CD4-positive, alpha-beta T cell treated with Interleukin-17A for 4 hours (primary cell): ENCODE measurements around the gene NSD1.
A peak's percentile ranks its signal among the peaks of the same experiment; 100 is the strongest.
"Not testable (repeated sequence)": the region's sequence is repeated elsewhere in the genome, so short reads cannot be mapped to it uniquely, and the experiment has no call there.

Source experiments
- DNase-seq: peaks from one replicate; pipeline ENCODE4 v3.0.0-alpha.2; 2020; ENCODE audit warnings: mixed read lengths

Gene NSD1

DNA sequence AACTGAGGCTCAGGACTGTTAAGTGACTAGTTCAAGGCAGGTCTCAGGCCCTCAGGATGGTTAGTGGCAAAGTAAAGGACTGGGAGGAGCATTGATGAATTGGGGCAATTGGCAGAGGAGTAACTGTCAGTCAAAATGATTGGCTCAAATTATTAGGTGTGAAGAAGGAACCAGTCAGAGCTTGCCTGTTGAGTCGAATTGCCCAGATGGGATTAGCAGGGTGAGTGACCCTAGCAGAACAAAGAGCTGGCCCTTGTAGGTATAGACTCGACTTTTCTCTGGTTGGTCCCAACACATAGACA is 2.6 kb upstream of the NSD1 start:
- no peak for DNase-seq

DNA sequence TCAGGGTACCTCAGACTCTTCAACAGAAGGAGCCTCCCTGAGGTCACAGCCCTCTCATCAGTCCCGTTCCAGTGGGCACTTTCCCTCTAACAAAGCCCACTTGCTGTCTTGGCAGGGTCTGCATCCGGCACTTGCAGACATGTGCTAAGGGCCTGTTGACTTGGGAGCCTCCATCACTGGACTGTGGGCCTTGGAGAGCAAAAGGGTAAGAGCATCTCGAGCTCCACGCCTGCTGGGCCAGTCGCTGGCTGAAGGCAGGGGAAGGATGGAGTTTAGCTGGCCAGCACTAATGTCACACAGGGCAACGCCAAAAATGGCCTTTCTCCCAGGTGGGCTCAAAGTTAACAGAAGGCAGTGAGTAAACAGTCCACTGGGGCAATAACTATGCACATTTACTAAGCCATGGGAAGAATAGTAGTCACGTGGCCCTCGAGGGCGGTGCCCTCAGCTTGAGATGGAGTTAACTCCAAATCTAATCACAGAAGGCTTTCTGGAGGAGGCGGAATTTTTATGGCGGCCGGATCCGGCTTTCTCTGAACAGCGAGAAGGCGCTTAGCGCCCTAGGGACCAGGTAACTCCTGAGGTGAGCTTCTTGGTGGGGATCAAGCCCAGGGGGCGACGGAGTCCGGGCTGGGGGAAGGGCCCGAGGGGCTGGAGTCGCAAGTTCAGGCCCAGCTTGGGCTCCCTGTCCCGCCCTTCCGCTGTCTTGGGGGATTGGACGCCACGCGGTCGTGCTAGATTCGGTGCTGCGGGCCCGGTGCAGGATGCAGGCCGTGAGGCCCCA is 2.0 kb upstream of the NSD1 start:
- peak; percentile 20 for DNase-seq

DNA sequence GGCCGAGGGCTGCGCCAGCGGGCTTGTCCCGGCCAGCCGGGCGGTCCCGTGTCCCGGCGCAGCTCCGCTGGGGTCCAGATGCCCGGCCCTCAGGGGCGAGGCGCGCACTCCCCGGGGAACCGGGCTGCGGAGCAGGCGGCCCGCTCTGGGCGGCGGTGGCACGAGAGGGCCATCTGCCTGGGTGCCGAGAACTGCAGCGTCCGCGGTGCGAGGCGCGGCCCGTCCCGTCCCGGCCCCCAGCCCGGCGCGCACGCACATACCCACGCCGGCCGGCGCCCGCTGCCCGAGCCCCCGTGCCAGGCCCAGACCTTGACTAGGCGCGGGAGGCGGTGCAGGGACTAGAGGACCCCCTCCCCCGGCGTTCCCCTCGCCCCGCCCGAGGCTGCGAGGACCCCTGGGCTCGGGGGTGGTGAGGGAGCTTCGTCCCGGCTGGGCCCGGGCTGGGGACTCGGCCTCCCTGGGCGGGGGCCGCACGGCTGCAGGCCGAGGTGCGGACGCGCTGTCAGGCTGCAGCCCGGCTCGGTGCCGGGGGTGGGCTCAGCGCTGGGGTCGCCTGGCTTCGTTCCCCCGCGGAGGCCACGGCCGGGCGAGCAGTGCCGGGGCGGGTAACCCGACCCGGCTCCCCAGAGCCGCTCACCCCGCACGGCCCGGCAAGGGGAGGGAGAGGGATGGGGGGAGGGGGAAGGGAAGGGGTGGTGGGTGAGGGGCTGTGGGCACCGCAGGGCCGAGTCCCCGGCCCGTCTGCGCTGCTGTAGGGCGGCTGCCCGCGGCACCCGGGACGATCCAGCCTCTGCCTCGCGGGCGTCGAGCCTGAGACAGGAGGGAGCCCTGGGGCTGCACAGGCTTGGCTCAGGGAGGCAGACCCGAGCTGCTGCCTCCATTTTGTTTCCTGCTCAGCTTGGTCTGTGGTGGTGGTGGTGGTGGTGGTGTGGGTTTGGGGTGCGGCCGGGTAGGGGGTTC is 1.2 kb upstream of the NSD1 start:
- DNase-seq = peak; percentile 55

DNA sequence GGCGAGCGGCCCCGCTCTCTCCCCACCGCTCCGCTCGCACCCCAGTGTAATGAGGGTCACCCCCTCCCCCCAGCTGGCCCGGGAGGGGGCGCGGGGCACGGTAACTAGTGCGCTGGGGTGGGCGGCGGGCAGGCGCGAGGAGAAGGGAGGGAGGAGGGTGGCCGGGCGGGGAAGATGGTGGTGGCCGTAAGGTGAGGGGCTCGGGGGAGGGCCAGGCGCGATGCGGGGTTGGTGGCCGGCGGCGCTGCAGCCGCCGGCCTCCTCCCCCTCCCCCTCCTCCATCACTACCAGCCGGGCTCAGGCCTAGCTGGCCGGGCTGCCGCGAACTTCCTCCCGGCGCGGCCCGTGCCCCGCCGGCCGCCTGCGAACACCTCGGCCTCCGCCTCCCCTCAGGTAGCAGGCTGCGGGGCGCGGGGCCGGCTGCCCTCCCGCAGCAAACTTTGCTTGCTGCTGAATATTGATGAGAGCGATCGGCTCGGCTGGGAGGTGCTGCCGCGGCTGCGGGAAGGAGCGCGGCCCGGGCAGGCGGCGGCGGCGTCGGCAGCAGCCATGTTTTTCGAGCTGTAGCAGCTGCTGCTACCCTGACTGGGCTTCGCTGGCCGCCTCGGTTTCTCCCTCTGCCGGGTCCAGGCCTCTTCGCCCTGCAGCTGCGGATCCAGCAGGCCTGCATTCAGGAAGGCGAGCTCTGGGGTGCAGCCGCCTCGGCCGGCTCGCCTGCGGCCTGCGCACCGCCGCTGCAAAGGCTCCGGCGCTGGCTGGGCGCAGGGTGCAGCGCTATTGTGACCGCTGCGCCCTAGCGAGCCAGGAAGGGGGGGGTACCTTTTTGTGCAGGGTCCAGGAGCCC is 502 bp downstream of the NSD1 start:
- DNase-seq = peak; percentile 57

DNA sequence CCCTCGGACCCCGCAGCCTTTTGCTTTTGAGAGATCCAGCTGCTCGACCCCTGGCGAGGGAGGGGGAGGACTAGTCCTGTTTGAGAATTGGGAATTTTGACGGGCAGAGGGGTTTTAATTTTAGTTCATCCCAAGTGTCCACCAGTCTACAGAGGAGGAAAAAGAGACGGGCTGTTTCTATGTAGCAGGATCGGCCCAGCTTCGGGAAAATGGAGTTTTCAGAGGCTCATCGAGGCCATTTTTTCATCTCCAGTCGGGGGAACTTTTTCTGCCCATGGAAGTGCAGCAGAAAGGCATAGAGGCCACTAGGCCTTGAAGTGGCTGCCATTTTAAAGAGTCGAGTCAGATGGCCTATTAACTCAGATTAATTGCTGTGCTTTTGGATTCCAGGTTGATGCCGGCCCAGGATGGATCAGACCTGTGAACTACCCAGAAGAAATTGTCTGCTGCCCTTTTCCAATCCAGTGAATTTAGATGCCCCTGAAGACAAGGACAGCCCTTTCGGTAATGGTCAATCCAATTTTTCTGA is 1.2 kb downstream of the NSD1 start:
- DNase-seq = no peak

DNA sequence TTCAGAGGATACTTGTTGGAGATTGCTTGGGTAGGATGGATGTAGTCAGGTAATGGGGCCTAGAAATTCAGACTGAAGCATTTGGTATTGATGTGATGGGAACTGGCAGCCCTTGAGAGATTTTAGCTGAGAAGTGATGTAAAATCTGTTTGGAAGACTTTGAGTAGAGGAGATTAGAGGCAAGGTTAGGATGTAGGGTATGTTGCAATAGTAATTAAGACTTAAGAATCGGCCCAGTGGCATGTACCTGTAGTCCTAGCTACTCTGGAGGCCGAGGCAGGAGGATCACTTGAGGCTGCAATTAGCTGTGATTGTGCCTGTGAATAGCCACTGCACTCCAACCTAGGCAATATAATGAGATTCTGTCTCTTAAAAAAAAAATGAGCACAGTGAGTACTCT is 6.7 kb downstream of the NSD1 start:
- no peak for DNase-seq

DNA sequence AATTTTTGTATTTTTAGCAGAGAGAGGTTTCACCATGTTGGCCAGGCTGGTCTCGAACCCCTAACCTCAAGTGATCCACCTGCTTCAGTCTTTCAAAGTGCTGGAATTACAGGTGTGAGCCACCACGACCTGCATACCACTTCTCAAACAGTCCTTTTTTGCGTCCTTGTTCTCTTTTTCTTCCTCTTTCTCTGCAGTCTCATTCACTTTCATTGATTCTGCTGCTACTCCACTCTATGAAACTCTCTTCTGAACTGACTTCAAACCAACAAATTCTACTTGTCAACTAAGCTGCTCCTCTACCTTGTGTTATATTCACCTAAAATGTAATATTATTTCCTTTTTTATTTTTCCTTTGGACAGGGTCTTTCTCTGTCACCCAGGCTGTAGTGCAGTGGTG is 7.9 kb downstream of the NSD1 start:
- no peak for DNase-seq

DNA sequence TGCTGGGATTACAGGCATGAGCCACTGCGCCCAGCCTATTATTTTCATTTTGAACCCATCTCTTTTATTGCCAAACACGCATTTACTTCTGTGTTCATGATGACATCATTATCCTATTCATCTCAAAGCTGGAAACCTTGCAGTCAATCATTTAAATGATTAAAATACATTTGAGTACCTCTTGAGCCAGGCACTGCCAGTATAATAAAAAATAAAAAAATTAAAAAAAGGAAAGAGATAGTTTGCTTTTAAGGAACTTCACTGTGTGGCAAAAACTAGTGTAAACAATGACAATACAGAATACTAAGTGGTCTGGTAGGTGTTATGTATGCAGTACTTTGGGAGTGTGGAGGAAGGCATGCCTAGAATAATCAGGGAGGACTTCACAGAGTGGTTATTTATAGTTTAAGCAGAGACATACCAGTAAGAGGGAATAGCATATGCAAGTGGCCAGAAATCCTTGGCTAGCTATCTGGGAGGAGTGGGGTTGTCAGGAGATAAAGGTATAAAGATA is 8.6 kb downstream of the NSD1 start:
- no peak for DNase-seq

DNA sequence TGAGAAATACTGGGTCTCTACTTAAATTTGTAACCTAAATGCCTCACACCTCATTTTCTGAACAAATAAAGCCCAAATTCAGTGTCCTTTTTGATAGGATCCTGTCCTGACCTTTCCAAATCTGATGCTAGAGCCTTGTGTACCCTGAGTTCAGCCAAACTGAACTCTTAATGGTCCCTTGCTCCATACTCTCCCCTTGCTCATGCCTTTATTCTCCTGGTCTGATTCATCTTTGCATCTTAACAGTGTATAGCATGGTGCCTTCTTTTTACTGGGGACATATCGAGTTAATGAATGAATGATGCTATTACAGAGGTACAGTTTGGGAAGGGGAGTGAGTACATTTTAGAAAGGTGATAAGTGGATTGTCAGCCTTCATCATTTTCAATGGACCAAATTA is 9.2 kb downstream of the NSD1 start:
- no peak for DNase-seq

DNA sequence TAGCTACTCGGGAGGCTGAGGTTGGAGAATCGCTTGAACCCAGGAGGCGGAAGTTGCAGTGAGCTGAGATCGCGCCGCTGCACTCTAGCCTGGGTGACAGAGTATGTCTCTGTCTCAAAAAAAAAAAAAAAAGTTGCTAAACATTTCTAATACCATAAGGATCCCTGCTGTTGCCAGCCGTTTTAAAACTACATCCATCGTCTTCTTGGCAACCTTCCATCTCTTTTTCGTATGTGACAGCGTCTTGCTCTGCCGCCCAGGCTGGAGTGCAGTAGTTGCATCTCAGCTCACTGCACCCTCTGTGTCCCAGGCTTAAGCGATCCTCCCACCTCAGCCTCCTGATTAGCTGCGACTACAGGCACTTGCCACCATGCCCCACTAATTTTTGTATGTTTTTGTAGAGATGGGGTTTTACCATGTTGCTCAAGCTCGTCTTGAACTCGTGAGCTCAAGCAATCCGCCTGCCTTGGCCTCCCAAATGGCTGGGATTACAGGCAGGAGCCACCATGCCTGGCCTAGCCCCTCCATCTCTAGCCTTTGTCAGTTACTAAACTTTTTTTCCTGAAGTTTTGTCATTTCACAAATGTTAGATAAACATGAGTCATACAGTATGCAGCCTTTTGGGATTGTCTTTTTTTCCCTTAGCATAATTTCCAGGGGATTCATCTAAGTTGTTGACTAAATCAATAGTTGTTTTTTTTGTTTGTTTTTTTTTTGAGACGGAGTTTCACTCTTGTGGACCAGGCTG is 13.5 kb downstream of the NSD1 start:
- no peak for DNase-seq

DNA sequence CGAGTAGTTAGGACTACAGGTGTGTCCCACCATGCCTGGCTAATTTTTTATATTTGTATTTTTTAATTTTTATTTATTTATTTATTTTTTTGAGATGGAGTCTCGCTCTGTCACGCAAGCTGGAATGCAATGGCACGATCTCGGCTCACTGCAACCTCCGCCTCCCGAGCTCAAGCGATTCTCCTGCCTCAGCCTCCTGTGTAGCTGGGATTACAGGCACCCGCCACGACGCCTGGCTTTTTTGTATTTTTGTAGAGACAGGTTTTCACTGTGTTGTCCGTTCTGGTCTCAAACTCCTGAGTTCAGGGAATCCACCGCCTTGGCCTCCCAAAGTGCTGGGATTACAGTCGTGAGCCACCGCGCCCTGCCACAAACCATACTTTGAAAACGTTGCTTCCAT is 16.5 kb downstream of the NSD1 start:
- not testable (repeated sequence) for DNase-seq

DNA sequence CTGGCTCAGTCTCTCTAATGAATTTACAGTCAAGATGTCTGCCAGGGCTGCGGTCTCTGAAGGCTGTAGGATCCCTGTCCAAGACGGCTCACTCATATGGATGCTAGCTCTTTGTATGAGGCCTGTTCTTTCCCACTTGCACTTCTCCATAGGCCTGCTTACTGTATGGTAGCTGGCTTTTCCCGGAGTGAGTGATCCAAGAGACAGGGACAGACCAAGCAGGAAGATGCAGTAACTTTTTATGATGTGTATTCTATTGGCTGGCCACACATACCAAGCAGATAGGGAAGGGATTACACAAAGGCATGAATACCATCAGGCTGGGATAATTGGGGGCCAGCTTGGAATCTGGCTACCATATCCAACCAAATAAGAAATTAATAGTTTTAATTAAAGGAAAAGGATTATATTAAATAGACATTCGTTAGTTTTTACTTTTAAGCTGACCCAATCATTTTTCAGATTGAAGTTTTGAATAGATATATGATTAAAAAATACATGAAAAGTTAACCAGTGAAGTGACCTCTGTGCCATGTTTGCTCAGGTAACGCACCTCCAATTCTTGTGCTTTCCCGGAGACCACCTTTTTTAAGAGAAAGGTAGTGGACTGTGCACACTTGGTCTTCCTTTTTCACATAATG is 20.6 kb downstream of the NSD1 start:
- no peak for DNase-seq

DNA sequence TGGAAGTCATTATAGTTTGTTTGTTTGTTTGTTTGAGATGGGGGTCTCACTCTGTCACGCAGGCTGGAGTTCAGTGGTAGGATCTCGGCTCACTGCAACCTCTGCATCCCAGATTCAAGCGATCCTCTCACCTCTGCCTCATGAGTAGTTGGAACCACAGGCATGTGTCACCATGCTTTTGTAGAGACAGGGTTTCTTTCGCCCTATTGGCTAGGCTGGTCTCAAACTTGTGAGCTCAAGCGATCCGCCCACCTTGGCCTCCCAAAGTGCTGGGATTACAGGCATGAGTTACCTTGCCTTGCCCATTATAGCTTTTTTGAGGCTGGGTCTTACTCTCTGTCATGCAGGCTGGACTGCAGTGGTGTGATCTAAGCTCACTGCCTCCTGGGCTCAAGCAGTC is 28.8 kb downstream of the NSD1 start:
- DNase-seq = no peak

DNA sequence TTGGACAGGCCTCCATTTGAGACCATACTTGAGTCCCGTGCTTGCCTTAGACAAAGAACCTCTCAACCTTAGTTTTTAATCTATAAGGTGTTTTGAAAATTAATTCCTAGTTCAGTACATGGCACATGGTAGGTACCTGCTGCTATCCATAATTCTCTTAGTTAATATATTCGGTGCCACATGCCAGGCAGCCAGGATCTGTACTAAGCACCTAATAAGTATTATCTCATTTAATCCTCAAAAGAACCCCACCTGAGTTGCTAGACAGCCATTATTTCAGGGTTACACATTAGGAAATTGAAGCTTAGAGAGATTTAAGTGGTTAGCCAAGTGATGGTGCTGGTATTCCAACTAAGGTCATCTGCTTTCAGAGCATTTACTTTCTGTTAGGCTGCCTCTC is 29.9 kb downstream of the NSD1 start:
- no peak for DNase-seq

DNA sequence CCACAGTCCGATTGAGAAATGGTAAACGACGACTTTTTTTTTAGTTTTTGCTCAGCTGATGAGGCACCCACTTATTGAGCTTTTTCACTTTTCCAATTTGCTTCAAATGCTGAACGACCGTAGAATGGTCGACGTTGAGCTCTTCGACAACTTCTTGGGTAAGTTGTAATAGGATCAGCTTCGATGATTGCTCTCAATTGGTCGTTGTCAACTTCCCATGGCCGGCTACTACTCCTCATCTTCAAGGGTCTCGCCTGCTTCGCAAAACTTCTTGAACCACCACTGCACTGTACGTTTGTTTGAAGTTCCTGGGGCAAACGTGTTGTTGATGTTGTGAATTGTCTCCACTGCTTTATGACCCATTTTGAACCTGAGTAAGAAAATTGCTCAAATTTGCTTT is 35.7 kb downstream of the NSD1 start:
- no peak for DNase-seq

DNA sequence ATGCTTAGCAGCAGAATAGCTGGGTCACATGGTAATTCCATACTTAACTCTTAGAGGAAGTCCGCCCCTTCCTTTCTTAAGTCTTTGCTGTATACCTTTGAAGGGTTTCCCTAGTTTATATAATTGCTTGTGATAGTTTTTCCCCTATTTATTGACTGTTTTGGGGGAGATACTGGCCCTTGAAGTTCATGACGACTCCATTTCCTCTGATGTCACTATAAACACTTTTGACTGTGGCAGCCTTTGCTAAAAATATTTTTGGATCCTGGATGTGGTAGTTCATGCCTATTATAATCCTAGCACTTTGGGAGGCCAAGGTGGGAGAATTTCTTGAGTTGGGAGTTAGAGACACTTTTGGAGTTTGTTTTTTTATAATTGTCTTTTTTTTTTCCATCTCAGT is 38.4 kb downstream of the NSD1 start:
- DNase-seq = no peak

DNA sequence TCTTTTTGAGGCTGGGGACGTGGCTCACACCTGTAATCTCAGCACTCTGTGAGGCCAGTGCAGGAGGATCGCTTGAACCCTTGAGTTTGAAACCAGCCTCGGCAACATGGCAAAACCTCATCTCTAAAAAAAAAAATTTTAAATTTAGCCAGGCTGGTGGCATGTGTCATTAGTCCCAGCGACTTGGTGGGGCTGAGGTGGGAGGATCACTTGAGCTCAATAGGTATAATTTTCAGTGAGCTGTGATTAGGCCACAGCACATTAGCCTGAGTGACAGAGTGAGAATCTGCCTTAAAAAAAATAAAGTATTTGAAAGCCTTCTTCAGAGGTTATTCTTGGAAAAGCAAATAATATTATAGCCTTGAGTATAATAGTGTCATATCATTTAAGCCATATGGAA is 41.8 kb downstream of the NSD1 start:
- DNase-seq = no peak

DNA sequence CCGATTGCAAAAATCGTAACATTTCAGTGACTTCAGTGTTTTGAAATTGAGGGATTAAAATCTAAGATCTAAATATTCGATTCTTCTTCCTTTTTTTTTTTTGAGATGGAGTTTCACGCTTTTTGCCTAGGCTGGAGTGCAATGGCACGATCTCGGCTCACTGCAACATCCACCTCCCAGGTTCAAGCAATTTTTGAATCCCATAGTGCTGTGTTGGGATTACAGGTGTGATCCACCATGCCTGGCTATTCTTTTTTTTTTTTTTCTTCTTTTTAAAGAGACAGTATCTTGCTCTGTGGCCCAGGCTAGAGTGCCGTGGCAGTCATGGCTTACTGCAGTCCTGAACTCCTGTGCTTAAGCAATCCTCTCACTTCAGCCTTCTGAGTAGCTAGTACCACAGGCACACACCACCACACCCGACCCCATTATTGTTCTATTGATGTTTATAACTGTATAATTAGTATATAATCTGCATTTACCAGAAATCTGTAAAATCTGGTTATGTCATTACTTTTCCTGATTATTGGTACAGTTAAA is 42.7 kb downstream of the NSD1 start:
- DNase-seq = no peak

DNA sequence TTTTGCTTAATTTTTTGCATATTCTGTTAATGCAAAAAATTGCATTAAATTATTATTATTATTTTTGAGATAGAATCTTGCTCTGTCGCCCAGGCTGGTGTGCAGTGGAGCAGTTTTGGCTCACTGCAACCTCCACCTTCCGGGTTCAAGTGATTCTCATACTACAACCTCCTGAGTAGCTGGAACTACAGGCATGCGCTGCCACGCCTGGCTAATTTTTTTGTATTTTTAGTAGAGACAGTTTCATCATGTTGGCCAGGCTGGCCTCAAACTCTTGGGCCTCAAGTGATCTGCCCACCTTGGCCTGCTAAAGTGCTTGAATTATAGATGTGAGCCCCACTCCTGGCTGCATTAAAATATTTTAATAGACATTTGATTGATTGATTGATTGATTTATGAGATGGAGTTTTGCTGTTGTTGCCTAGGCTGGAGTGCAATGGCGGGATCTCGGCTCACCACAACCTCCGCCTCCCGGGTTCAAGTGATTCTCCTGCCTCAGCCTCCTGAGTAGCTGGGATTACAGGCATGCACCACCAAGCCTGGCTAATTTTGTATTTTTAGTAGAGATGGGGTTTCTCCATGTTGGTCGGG is 44.4 kb downstream of the NSD1 start:
- DNase-seq = not testable (repeated sequence)

DNA sequence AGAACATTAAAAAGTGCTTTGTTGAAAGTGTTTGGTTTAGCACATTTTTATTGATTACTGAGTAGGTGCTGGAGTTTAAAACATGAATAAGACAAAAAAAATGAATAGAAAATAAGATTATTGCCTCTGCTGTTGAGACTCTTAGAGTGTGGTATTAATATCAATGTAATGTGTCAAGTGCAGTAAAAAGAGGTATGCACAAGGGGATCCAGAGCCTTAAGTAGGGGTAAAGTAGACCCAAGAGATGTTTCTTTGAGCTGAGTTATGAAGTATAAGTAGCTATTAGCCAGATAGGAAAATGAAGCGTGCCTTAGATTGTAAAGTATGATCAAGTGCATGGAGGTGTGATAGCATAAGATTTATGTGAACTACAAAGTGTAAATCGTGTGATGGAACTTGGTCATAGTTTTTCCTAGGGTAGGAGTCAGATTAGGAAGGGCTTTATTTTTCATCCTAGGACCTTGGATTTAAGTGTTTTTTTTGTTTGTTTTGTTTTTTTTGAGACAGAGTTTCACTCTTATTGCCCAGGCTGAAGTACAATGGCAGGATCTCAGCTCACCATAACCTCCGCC is 45.2 kb downstream of the NSD1 start:
- DNase-seq = no peak

DNA sequence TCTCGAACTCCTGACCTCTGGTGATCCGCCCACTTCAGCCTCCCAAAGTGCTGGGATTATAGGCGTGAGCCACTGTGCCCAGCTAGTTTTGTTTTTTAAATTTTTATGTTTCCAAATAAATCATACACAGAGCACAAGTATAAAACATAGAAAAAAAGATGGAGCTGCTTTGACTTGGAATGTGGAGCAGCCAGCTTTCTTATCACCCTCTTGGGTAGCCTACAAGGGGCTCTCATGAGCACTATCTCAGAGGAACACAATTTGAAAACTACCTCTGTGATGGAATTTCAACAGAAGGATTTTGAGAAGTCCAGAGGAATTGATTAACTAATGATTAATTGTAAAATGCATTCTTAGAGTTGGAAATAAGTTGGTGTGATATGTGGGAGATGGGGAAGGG is 45.9 kb downstream of the NSD1 start:
- DNase-seq = no peak
